ENCODE measurements around the gene TBPL1. TPM values are rescaled to one million over a fixed set of nuclear protein-coding genes. Genes with fewer than 3 reads are reported as not detected.

Gene TBPL1
- total RNA-seq, 5 donors from 2014 or later (not counting 1 experiment from before 2014, with no cell fraction given): 27.7 to 30.5 (median 28.9) TPM

GRCh38 chr6:133985970-133986369, 32.9 kb downstream of the TBPL1 start:
- Mint-ChIP-seq H3K4me3 (no peak overlapping the region), H3K36me3 (peaks cover 54% of the 10 kb centered on the region), H3K27ac (no peak overlapping the region), H3K4me1 (peaks cover 35 to 41% (median 37%) of the 10 kb centered on the region in 3 donors), H3K9me3 (no peaks in the 10 kb centered on the region), H3K27me3 (no peaks in the 10 kb centered on the region)
- Histone ChIP-seq H3K27ac (ENCODE audit: low read length) (no peak overlapping the region), H3K9me3 (no peaks in the 10 kb centered on the region), H3K27me3 (replicated peaks in 1 of 2; ENCODE audit: control insufficient read depth in 2 of 2, extremely low read depth in 1 of 2, insufficient read depth in 2 of 2, low read length in 1 of 2) (no peaks in the 10 kb centered on the region), H3K4me1 (ENCODE audit: control insufficient read depth in 1 of 2, extremely low read depth in 1 of 2, insufficient read depth in 2 of 2, low read length in 2 of 2) (peaks cover 7 to 26% of the 10 kb centered on the region in 2 experiments), H3K36me3 (ENCODE audit: control insufficient read depth in 2 of 2, extremely low read depth in 1 of 2, insufficient read depth in 1 of 2, low read length in 1 of 2) (peaks cover 0 to 23% of the 10 kb centered on the region in 2 donors), H3K4me3 (ENCODE audit: control insufficient read depth in 1 of 2, extremely low read depth in 1 of 2, low read length in 1 of 2) (no peak overlapping the region)
- POLR2A ChIA-PET: no interaction called here
- DNase-seq (no peak), ATAC-seq (replicated peaks in 1 of 4) (no peak)
- no CpG with 5 or more reads among the region's 1 CpG for WGBS (ENCODE audit: insufficient coverage)
- CTCF ChIA-PET: no interaction called here

GRCh38 chr6:133986942-133987341, 33.9 kb downstream of the TBPL1 start:
- ChIA-PET CTCF (no interaction called here), POLR2A (interaction anchor here in 1 of 2 donors (0.6 kb wide), 1 partner anchor 21 kb away, joined by 3 read pairs; no protein-coding TSS in a partner anchor)
- Mint-ChIP-seq H3K4me3 (no peak overlapping the region), H3K4me1 (peaks cover 33 to 37% (median 35%) of the 10 kb centered on the region in 3 donors), H3K36me3 (peaks cover 49% of the 10 kb centered on the region), H3K27me3 (no peaks in the 10 kb centered on the region), H3K27ac (no peak overlapping the region), H3K9me3 (no peaks in the 10 kb centered on the region)
- Histone ChIP-seq H3K36me3 (ENCODE audit: control insufficient read depth in 2 of 2, extremely low read depth in 1 of 2, insufficient read depth in 1 of 2, low read length in 1 of 2) (peaks cover 0 to 20% of the 10 kb centered on the region in 2 donors), H3K4me1 (ENCODE audit: control insufficient read depth in 1 of 2, extremely low read depth in 1 of 2, insufficient read depth in 2 of 2, low read length in 2 of 2) (peaks cover 7 to 26% of the 10 kb centered on the region in 2 experiments), H3K4me3 (ENCODE audit: control insufficient read depth in 1 of 2, extremely low read depth in 1 of 2, low read length in 1 of 2) (no peak overlapping the region), H3K27me3 (replicated peaks in 1 of 2; ENCODE audit: control insufficient read depth in 2 of 2, extremely low read depth in 1 of 2, insufficient read depth in 2 of 2, low read length in 1 of 2) (no peaks in the 10 kb centered on the region), H3K27ac (ENCODE audit: low read length) (no peak overlapping the region), H3K9me3 (no peaks in the 10 kb centered on the region)
- no CpG with 5 or more reads among the region's 2 CpGs for WGBS (ENCODE audit: insufficient coverage)
- no peak for ATAC-seq (replicated peaks in 1 of 4)
- DNase-seq: no peak

GRCh38 chr6:133989525-133989924, 36.5 kb downstream of the TBPL1 start:
- Mint-ChIP-seq H3K4me1 (peaks cover 12 to 18% (median 17%) of the 10 kb centered on the region in 3 donors), H3K4me3 (no peak overlapping the region), H3K9me3 (no peaks in the 10 kb centered on the region), H3K27ac (no peak overlapping the region), H3K27me3 (no peaks in the 10 kb centered on the region), H3K36me3 (peaks cover 42% of the 10 kb centered on the region)
- WGBS (ENCODE audit: insufficient coverage): no CpG with 5 or more reads among the region's 2 CpGs
- Histone ChIP-seq H3K36me3 (ENCODE audit: control insufficient read depth in 2 of 2, extremely low read depth in 1 of 2, insufficient read depth in 1 of 2, low read length in 1 of 2) (peaks cover 0 to 17% of the 10 kb centered on the region in 2 donors), H3K27me3 (replicated peaks in 1 of 2; ENCODE audit: control insufficient read depth in 2 of 2, extremely low read depth in 1 of 2, insufficient read depth in 2 of 2, low read length in 1 of 2) (no peaks in the 10 kb centered on the region), H3K4me1 (ENCODE audit: control insufficient read depth in 1 of 2, extremely low read depth in 1 of 2, insufficient read depth in 2 of 2, low read length in 2 of 2) (peaks cover 0 to 15% of the 10 kb centered on the region in 2 experiments), H3K4me3 (ENCODE audit: control insufficient read depth in 1 of 2, extremely low read depth in 1 of 2, low read length in 1 of 2) (no peak overlapping the region), H3K27ac (ENCODE audit: low read length) (no peak overlapping the region), H3K9me3 (no peaks in the 10 kb centered on the region)
- POLR2A ChIA-PET: no interaction called here
- ATAC-seq (replicated peaks in 1 of 4) (no peak), DNase-seq (no peak)
- CTCF ChIA-PET: interaction anchor here in 1 of 2 donors (0.5 to 1.2 kb wide), 2 partner anchors 13 to 66 kb away, joined by 3 to 5 read pairs; no protein-coding TSS in a partner anchor

- CTCF ChIA-PET: interaction anchor here (1.2 to 1.5 kb wide), 2 partner anchors 17 to 67 kb away, joined by 3 to 5 read pairs; no protein-coding TSS in a partner anchor
- peaks cover 9 to 13% (median 11%) of the 10 kb centered on the region in 3 donors for H3K4me1 Mint-ChIP-seq
- no peaks in the 10 kb centered on the region for H3K27me3 Mint-ChIP-seq
- H3K36me3 Mint-ChIP-seq: peaks cover 37% of the 10 kb centered on the region
- 100% methylated on average over 1 of the region's 1 CpG for WGBS (ENCODE audit: insufficient coverage)
- H3K9me3 Mint-ChIP-seq: no peaks in the 10 kb centered on the region
- no peak for DNase-seq
- no peak for ATAC-seq (replicated peaks in 1 of 4)
- H3K4me1 ChIP-seq (ENCODE audit: control insufficient read depth in 1 of 2, extremely low read depth in 1 of 2, insufficient read depth in 2 of 2, low read length in 2 of 2): peaks cover 0 to 11% of the 10 kb centered on the region in 2 experiments
- no peak overlapping the region for H3K27ac Mint-ChIP-seq
- no peak overlapping the region for H3K4me3 Mint-ChIP-seq
- no peak overlapping the region for H3K27ac ChIP-seq (ENCODE audit: low read length)
- POLR2A ChIA-PET: no interaction called here
- H3K9me3 ChIP-seq: no peaks in the 10 kb centered on the region
- no peak overlapping the region for H3K4me3 ChIP-seq (ENCODE audit: control insufficient read depth in 1 of 2, extremely low read depth in 1 of 2, low read length in 1 of 2)
- H3K27me3 ChIP-seq (replicated peaks in 1 of 2; ENCODE audit: control insufficient read depth in 2 of 2, extremely low read depth in 1 of 2, insufficient read depth in 2 of 2, low read length in 1 of 2): no peaks in the 10 kb centered on the region
- H3K36me3 ChIP-seq (ENCODE audit: control insufficient read depth in 2 of 2, extremely low read depth in 1 of 2, insufficient read depth in 1 of 2, low read length in 1 of 2): peaks cover 0 to 12% of the 10 kb centered on the region in 2 donors
Measured at GRCh38 chr6:133990321-133990720, 37.3 kb downstream of the TBPL1 start.

- Histone ChIP-seq H3K9me3 (no peaks in the 10 kb centered on the region), H3K36me3 (ENCODE audit: control insufficient read depth in 2 of 2, extremely low read depth in 1 of 2, insufficient read depth in 1 of 2, low read length in 1 of 2) (peaks cover 0 to 8% of the 10 kb centered on the region in 2 donors), H3K27me3 (replicated peaks in 1 of 2; ENCODE audit: control insufficient read depth in 2 of 2, extremely low read depth in 1 of 2, insufficient read depth in 2 of 2, low read length in 1 of 2) (no peaks in the 10 kb centered on the region), H3K27ac (ENCODE audit: low read length) (no peak overlapping the region), H3K4me3 (ENCODE audit: control insufficient read depth in 1 of 2, extremely low read depth in 1 of 2, low read length in 1 of 2) (no peak overlapping the region), H3K4me1 (ENCODE audit: control insufficient read depth in 1 of 2, extremely low read depth in 1 of 2, insufficient read depth in 2 of 2, low read length in 2 of 2) (peaks cover 0 to 5% of the 10 kb centered on the region in 2 experiments)
- CTCF ChIA-PET: interaction anchor here (0.6 to 1.5 kb wide), 3 partner anchors 18 to 23 kb away, joined by 3 to 5 read pairs (median 4); no protein-coding TSS in a partner anchor
- POLR2A ChIA-PET: no interaction called here
- Mint-ChIP-seq H3K4me3 (no peak overlapping the region), H3K27me3 (no peaks in the 10 kb centered on the region), H3K4me1 (peaks cover under 1 to 4% (median 2%) of the 10 kb centered on the region in 3 donors), H3K36me3 (peaks cover 29% of the 10 kb centered on the region), H3K9me3 (no peaks in the 10 kb centered on the region), H3K27ac (no peak overlapping the region)
- DNase-seq: no peak
- WGBS (ENCODE audit: insufficient coverage): no CpG with 5 or more reads among the region's 2 CpGs
- no peak for ATAC-seq (replicated peaks in 1 of 4)
Measured at GRCh38 chr6:133991096-133991593, 38.1 kb downstream of the TBPL1 start.

- Mint-ChIP-seq H3K9me3 (no peaks in the 10 kb centered on the region), H3K4me1 (no peaks in the 10 kb centered on the region), H3K36me3 (peaks cover 11% of the 10 kb centered on the region), H3K27me3 (no peaks in the 10 kb centered on the region), H3K4me3 (no peak overlapping the region), H3K27ac (no peak overlapping the region)
- 98% methylated on average over 6 of the region's 6 CpGs for WGBS (ENCODE audit: insufficient coverage)
- H3K27me3 ChIP-seq (replicated peaks in 1 of 2; ENCODE audit: control insufficient read depth in 2 of 2, extremely low read depth in 1 of 2, insufficient read depth in 2 of 2, low read length in 1 of 2): no peaks in the 10 kb centered on the region
- no peaks in the 10 kb centered on the region for H3K4me1 ChIP-seq (ENCODE audit: control insufficient read depth in 1 of 2, extremely low read depth in 1 of 2, insufficient read depth in 2 of 2, low read length in 2 of 2)
- no peak for ATAC-seq (replicated peaks in 1 of 4)
- H3K27ac ChIP-seq (ENCODE audit: low read length): no peak overlapping the region
- no peaks in the 10 kb centered on the region for H3K9me3 ChIP-seq
- DNase-seq: no peak
- ChIA-PET POLR2A (no interaction called here), CTCF (interaction anchor here in 1 of 2 donors (0.6 kb wide), 1 partner anchor 131 kb away, joined by 3 read pairs; no protein-coding TSS in a partner anchor)
- H3K36me3 ChIP-seq (ENCODE audit: control insufficient read depth in 2 of 2, extremely low read depth in 1 of 2, insufficient read depth in 1 of 2, low read length in 1 of 2): peaks cover 0 to 1% of the 10 kb centered on the region in 2 donors
- H3K4me3 ChIP-seq (ENCODE audit: control insufficient read depth in 1 of 2, extremely low read depth in 1 of 2, low read length in 1 of 2): no peak overlapping the region
Measured at GRCh38 chr6:133992992-133993680, 40.1 kb downstream of the TBPL1 start.

Measured in T-cell (primary cell).